Tibial artery (tissue), 4 donors: Measurements from ENCODE around the gene PEX12.
A peak's percentile ranks its signal among the peaks of the same experiment; 100 is the strongest.

Experiments used
- DNase-seq, 2 donors: peaks; one replicate each; pipeline ENCODE4 v3.0.0-alpha.2; 2019
- H3K27ac ChIP-seq, 2 donors: fragments of 200-600 bp; sonication (generic) in 1 of 2; 1 replicate in 1 of 2; 2 replicates in 1 of 2; pipeline ENCODE4 v1.5.1; 2018 to 2019; ENCODE audit warnings: mild to moderate bottlenecking in 1 of 2
- H3K27me3 ChIP-seq, 2 donors: fragments of 200-600 bp; sonication (generic) in 1 of 2; one replicate each; pipeline versions ENCODE4 v1.5.1 to v1.6.0; 2016 to 2019
- H3K36me3 ChIP-seq, 3 donors: fragments of 200-600 bp; sonication (generic) in 2 of 3; one replicate each; pipeline ENCODE4 v1.5.1; 2016 to 2019; ENCODE audit warnings: mild to moderate bottlenecking in 2 of 3
- H3K4me1 ChIP-seq, 4 donors: fragments of 200-600 bp; sonication (generic) in 2 of 4; 1 replicate in 3 of 4; 2 replicates in 1 of 4; pipeline ENCODE4 v1.5.1; 2016 to 2019
- H3K4me3 ChIP-seq, 2 donors: fragments of 200-600 bp; sonication (generic) in 1 of 2; 1 replicate in 1 of 2; 2 replicates in 1 of 2; pipeline ENCODE4 v1.5.1; 2018 to 2019; ENCODE audit warnings: mild to moderate bottlenecking in 2 of 2
- H3K9me3 ChIP-seq, 3 donors: fragments of 200-600 bp; sonication (generic) in 1 of 3; one replicate each; pipeline ENCODE4 v1.5.1; 2016 to 2019
- intact Hi-C: fragments of 100-400 bp; cut with DNase I; formaldehyde crosslinking; loops from one replicate; pipeline ENCODE4 v1.15.0; 2023; ENCODE audit warnings: low total_unique reads
- TF ChIP-seq, protein P1 (sequence below), 2 experiments: fragments of 200-600 bp in 1 of 2; fragments of 450-650 bp in 1 of 2; IDR thresholded peaks; one replicate each; pipeline ENCODE4 v1.5.1; 2017 to 2019; ENCODE audit warnings: antibody characterized with exemption in 2 of 2, mild to moderate bottlenecking in 1 of 2, moderate library complexity in 1 of 2

PEX12 gene

DNA sequence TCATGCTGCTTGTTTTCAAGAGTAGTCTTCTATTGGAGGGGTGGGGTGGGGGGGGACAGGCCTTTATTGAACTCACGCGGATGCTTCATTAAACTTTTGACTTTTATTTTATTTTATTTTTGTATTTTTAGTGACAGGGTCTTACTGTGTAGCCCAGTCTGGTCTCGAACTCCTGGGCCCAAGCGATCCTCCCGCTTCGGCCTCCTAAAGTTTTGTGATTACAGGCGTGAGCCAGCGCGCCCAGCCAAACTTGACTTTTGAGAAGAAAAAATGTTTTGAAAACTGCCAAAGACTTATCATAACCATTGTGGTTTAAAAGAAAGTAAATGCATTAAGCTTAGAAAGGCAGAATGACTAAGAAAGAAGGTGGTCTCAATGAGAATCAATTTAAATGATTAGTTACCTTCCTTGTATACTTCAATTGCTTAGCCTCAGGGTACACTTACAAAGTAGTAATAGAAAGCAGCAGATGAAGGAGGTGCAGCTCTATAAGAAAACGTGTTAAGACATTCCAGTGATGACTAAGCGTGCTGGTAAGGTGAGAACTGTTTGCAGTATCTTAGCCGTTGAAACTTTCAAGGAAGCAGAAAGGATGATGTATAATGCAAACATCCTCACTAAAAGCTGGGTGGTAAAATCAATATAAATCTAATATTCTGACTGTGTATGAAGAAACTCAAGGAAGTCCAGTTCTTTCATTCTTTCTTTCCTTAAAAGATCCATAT, 10.0 kb upstream of the PEX12 start:
- no peaks in the 10 kb centered on the region for H3K36me3 ChIP-seq
- no peaks in the 10 kb centered on the region for H3K9me3 ChIP-seq
- H3K4me3 ChIP-seq, result peak overlapping the region; percentile 75 to 78
- peaks cover 0 to 2% of the 10 kb centered on the region in 2 donors for H3K27me3 ChIP-seq
- TF ChIP-seq, protein P1, sequence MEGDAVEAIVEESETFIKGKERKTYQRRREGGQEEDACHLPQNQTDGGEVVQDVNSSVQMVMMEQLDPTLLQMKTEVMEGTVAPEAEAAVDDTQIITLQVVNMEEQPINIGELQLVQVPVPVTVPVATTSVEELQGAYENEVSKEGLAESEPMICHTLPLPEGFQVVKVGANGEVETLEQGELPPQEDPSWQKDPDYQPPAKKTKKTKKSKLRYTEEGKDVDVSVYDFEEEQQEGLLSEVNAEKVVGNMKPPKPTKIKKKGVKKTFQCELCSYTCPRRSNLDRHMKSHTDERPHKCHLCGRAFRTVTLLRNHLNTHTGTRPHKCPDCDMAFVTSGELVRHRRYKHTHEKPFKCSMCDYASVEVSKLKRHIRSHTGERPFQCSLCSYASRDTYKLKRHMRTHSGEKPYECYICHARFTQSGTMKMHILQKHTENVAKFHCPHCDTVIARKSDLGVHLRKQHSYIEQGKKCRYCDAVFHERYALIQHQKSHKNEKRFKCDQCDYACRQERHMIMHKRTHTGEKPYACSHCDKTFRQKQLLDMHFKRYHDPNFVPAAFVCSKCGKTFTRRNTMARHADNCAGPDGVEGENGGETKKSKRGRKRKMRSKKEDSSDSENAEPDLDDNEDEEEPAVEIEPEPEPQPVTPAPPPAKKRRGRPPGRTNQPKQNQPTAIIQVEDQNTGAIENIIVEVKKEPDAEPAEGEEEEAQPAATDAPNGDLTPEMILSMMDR (IDR thresholded peaks at IDR 0.05), result no peak
- peaks cover 0 to 29% (median 17%) of the 10 kb centered on the region in 4 donors for H3K4me1 ChIP-seq
- peak overlapping the region in 1 of 2 donors; percentile 91 for H3K27ac ChIP-seq
- DNase-seq, result no peak
- intact Hi-C loops, result loop anchor here (10.0 kb wide), 1 partner anchor 226 kb away; no protein-coding TSS in a partner anchor

GRCh38 chr17:35587074-35587961, 8.9 kb upstream of the PEX12 start, which contains the start of gene AP2B1:
Gene AP2B1 (plus strand): TSS chr17:35587322. CDS start chr17:35594031, 6,709 bp downstream.
- Histone ChIP-seq H3K4me3 (peak within 1 kb of the TSS; percentile 75 to 78), H3K9me3 (no peaks in the 10 kb centered on the region), H3K27me3 (peaks cover 0 to 2% of the 10 kb centered on the region in 2 donors), H3K36me3 (no peaks in the 10 kb centered on the region), H3K27ac (peak within 1 kb of the TSS; percentile 89 to 91), H3K4me1 (peaks cover 0 to 29% (median 17%) of the 10 kb centered on the region in 4 donors)
- TF ChIP-seq, protein P1 (IDR thresholded peaks at IDR 0.05), result no peak
- intact Hi-C loops, result loop anchor here (10.0 kb wide), 1 partner anchor 227 kb away; no protein-coding TSS in a partner anchor
- peak; percentile 91 to 97 for DNase-seq

GRCh38 chr17:35586569-35587073, 8.2 kb upstream of the PEX12 start:
- no peaks in the 10 kb centered on the region for H3K9me3 ChIP-seq
- H3K4me3 ChIP-seq, result peak overlapping the region; percentile 75 to 78
- H3K27ac ChIP-seq, result peak overlapping the region; percentile 89 to 91
- TF ChIP-seq, protein P1 (IDR thresholded peaks at IDR 0.05), result no peak
- DNase-seq, result no peak
- H3K27me3 ChIP-seq, result peaks cover 0 to 2% of the 10 kb centered on the region in 2 donors
- peaks cover 0 to 29% (median 17%) of the 10 kb centered on the region in 4 donors for H3K4me1 ChIP-seq
- H3K36me3 ChIP-seq, result no peaks in the 10 kb centered on the region
- intact Hi-C loops, result loop anchor here (10.0 kb wide), 1 partner anchor 228 kb away; no protein-coding TSS in a partner anchor

- H3K9me3 ChIP-seq, result no peaks in the 10 kb centered on the region
- intact Hi-C loops, result loop anchor here (10.0 kb wide), 1 partner anchor 231 kb away; no protein-coding TSS in a partner anchor
These were observed 5.7 kb upstream of the PEX12 start for GRCh38 chr17:35584061-35584460.

More at GRCh38 chr17:35584061-35584460, 5.7 kb upstream of the PEX12 start:
- Histone ChIP-seq H3K36me3 (no peaks in the 10 kb centered on the region), H3K4me1 (peaks cover 0 to 20% (median 13%) of the 10 kb centered on the region in 4 donors), H3K27me3 (peaks cover 0 to 2% of the 10 kb centered on the region in 2 donors), H3K4me3 (no peak overlapping the region), H3K27ac (no peak overlapping the region)
- TF ChIP-seq, protein P1 (IDR thresholded peaks at IDR 0.05), result no peak
- no peak for DNase-seq
